Loucy (cell line): ENCODE results near the gene IRF3.

Experiments used
- H2AFZ ChIP-seq: fragments of 200-600 bp; sonication (generic); 2 replicates; pipeline ENCODE4 v1.6.0; 2016; ENCODE audit warnings: antibody characterized with exemption, mild to moderate bottlenecking, low read length, moderate library complexity
- H3F3A ChIP-seq: fragments of 200-600 bp; 2 replicates; pipeline ENCODE4 v1.6.0; 2016; ENCODE audit warnings: antibody characterized with exemption, low read depth, mild to moderate bottlenecking
- H3K27me3 ChIP-seq: fragments of 200-600 bp; sonication (generic); 2 replicates; pipeline ENCODE4 v1.6.1; 2014; ENCODE audit warnings: low read length, mild to moderate bottlenecking; ENCODE audit not compliant: insufficient read depth, poor library complexity, severe bottlenecking
- H3K36me3 ChIP-seq: fragments of 200-600 bp; sonication (generic); 2 replicates; pipeline ENCODE4 v1.6.1; 2016; ENCODE audit warnings: low read length; ENCODE audit not compliant: insufficient read depth
- H3K4me1 ChIP-seq: fragments of 200-600 bp; sonication (generic); 2 replicates; pipeline ENCODE4 v1.5.1; 2014; ENCODE audit warnings: low read length, mild to moderate bottlenecking; ENCODE audit not compliant: insufficient read depth, poor library complexity, severe bottlenecking
- H3K4me2 ChIP-seq: fragments of 200-600 bp; sonication (generic); 2 replicates; pipeline ENCODE4 v1.6.0; 2014; ENCODE audit warnings: antibody characterized with exemption, low read length, low read depth, mild to moderate bottlenecking; ENCODE audit not compliant: poor library complexity, severe bottlenecking
- H3K4me3 ChIP-seq: fragments of 200-600 bp; sonication (generic); 2 replicates; pipeline ENCODE4 v1.5.1; 2014; ENCODE audit warnings: low read length, mild to moderate bottlenecking, mixed read lengths; ENCODE audit not compliant: poor library complexity, severe bottlenecking
- H3K79me2 ChIP-seq: fragments of 200-600 bp; sonication (generic); 2 replicates; pipeline ENCODE4 v1.6.1; 2014; ENCODE audit warnings: low read length; ENCODE audit not compliant: insufficient read depth
- H3K9ac ChIP-seq: fragments of 200-600 bp; sonication (generic); 2 replicates; pipeline ENCODE4 v1.6.0; 2014; ENCODE audit warnings: mild to moderate bottlenecking, low read depth, low read length, moderate library complexity; ENCODE audit not compliant: poor library complexity, severe bottlenecking
- H3K9me2 ChIP-seq: fragments of 200-600 bp; sonication (generic); replicated peaks from 2 replicates; pipeline ENCODE4 v1.6.1; 2016; ENCODE audit warnings: low read depth, low read length, mixed read lengths
- H3K9me3 ChIP-seq: fragments of 200-600 bp; sonication (generic); 2 replicates; pipeline ENCODE4 v1.6.1; 2014; ENCODE audit warnings: mild to moderate bottlenecking, antibody characterized with exemption, low read length, low read depth; ENCODE audit not compliant: insufficient read depth
- H4K20me1 ChIP-seq: fragments of 200-600 bp; sonication (generic); 2 replicates; pipeline ENCODE4 v1.6.0; 2014; ENCODE audit warnings: antibody characterized with exemption, low read length, mild to moderate bottlenecking; ENCODE audit not compliant: insufficient read depth, poor library complexity, severe bottlenecking
- CTCF ChIP-seq: fragments of 200-600 bp; sonication (generic); conservative IDR thresholded peaks from 2 replicates; pipeline ENCODE4 v1.5.1; 2014; ENCODE audit warnings: mild to moderate bottlenecking, antibody characterized with exemption, low read length
- EZH2phosphoT487 ChIP-seq: fragments of 200-600 bp; IDR thresholded peaks from 2 replicates; pipeline ENCODE4 v1.6.1; 2018; ENCODE audit warnings: antibody characterized with exemption, mild to moderate bottlenecking, moderate library complexity, borderline replicate concordance

IRF3 gene

GRCh38 chr19:49677231-49677900 is 11.7 kb upstream of the IRF3 start, which contains the start of gene PRMT1:
TSS of gene PRMT1 (plus strand) at chr19:49677271. CDS start at chr19:49677281, 10 bp downstream.
- Histone ChIP-seq H3K9me2 (no peaks in the 10 kb centered on the region), H2AFZ (peak within 1 kb of the TSS; percentile 96), H3K27me3 (peaks cover 4% of the 10 kb centered on the region), H3K9me3 (no peaks in the 10 kb centered on the region), H3K4me3 (peak within 1 kb of the TSS; percentile 99), H3K79me2 (peaks cover 49% of the 10 kb centered on the region), H3K9ac (peak within 1 kb of the TSS; percentile 94), H3K4me2 (peak within 1 kb of the TSS; percentile 82), H3K4me1 (peaks cover 28% of the 10 kb centered on the region), H3K36me3 (peaks cover 13% of the 10 kb centered on the region; the same call in 1 of the 2 replicates), H4K20me1 (peaks cover 44% of the 10 kb centered on the region), H3F3A (peaks cover 3% of the 10 kb centered on the region; the same call in 1 of the 2 replicates)
- TF ChIP-seq EZH2phosphoT487 (no peak), CTCF (no peak)

- Histone ChIP-seq H3K36me3 (peaks cover 7% of the 10 kb centered on the region; the same call in 1 of the 2 replicates), H2AFZ (peak overlapping the region; percentile 62; the same call in 1 of the 2 replicates), H4K20me1 (peaks cover 39% of the 10 kb centered on the region), H3F3A (peaks cover 3% of the 10 kb centered on the region; the same call in 1 of the 2 replicates), H3K9me2 (no peaks in the 10 kb centered on the region), H3K4me2 (peak overlapping the region; percentile 62), H3K79me2 (peaks cover 43% of the 10 kb centered on the region), H3K9ac (peak overlapping the region; percentile 94), H3K4me3 (peak overlapping the region; percentile 99), H3K27me3 (peaks cover 4% of the 10 kb centered on the region), H3K4me1 (peaks cover 28% of the 10 kb centered on the region), H3K9me3 (no peaks in the 10 kb centered on the region)
- TF ChIP-seq EZH2phosphoT487 (no peak), CTCF (no peak)
Measured at GRCh38 chr19:49676784-49677230, 11.2 kb upstream of the IRF3 start.

GRCh38 chr19:49676136-49676783 is 10.6 kb upstream of the IRF3 start:
- peak overlapping the region; percentile 96 for H2AFZ ChIP-seq
- peaks cover 37% of the 10 kb centered on the region for H4K20me1 ChIP-seq
- H3F3A ChIP-seq = peaks cover 3% of the 10 kb centered on the region; the same call in 1 of the 2 replicates
- peak overlapping the region; percentile 68 for H3K9ac ChIP-seq
- TF ChIP-seq CTCF (no peak), EZH2phosphoT487 (no peak)
- peaks cover 4% of the 10 kb centered on the region for H3K27me3 ChIP-seq
- H3K9me3 ChIP-seq = no peaks in the 10 kb centered on the region
- peaks cover 40% of the 10 kb centered on the region for H3K79me2 ChIP-seq
- H3K4me1 ChIP-seq = peaks cover 28% of the 10 kb centered on the region
- H3K9me2 ChIP-seq = no peaks in the 10 kb centered on the region
- H3K36me3 ChIP-seq = peaks cover 5% of the 10 kb centered on the region; the same call in 1 of the 2 replicates
- peak overlapping the region; percentile 70 for H3K4me3 ChIP-seq
- peak overlapping the region; percentile 62 for H3K4me2 ChIP-seq
